ENCODE measurements around the gene ATP11B.

The ATP11B gene

DNA sequence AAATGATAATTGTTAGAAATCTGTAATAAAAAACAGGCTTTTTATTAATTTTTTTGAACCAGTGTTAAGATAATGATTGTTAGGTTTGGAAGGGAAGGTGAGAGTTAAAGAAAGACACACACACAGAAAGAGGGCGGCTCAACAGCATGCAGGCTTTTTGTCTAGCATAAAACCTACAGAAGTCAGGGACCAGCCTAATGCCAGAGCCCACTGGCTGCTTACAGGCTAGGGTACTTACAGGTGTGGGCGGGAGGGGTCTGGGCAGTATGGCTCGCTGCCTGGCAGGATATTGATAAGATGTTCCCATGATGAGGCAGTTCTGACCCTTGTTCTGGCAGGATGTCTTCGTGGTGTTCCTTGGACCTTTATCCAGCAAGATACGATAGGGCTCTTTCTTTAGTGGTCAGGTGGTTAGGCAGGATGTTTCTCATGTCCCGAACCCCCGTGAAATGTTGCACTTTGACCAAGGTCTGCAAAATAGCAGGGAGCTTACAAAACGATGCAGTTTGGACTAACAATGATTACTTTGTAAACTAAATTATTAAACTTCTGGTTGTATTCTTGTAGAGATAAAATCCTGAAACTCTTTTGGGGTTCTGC, 102.3 kb downstream of the ATP11B start:
- TF ChIP-seq CTBP1 (IDR thresholded peaks at IDR 0.05; ENCODE audit: borderline replicate concordance) (no peak), ARNT (IDR thresholded peaks at IDR 0.05) (no peak), ELF4 (IDR thresholded peaks at IDR 0.05) (no peak)
- CTCF ChIA-PET = no interaction called here
- POLR2A ChIA-PET = no interaction called here
- no peak for DNase-seq (ENCODE audit: extremely low spot score)

DNA sequence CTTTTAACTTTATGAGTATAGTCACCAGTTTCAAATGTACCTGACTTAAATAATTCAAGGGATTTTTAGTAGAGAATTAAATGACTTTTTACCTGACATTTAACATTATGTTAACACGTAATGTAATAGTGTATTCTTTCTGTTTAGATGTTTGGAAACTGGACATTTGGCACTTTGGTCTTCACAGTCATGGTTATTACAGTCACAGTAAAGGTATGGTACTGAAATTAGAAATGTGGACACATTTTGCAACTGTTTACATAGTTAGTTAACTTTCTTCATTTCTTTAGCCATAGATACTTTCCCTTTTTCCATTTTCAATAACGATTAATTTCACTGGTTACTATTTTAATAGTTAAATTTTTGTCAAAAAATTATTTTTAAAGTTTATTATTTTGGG, 103.2 kb downstream of the ATP11B start:
- DNase-seq (ENCODE audit: extremely low spot score) = no peak
- CTCF ChIA-PET = no interaction called here
- TF ChIP-seq, protein P1, sequence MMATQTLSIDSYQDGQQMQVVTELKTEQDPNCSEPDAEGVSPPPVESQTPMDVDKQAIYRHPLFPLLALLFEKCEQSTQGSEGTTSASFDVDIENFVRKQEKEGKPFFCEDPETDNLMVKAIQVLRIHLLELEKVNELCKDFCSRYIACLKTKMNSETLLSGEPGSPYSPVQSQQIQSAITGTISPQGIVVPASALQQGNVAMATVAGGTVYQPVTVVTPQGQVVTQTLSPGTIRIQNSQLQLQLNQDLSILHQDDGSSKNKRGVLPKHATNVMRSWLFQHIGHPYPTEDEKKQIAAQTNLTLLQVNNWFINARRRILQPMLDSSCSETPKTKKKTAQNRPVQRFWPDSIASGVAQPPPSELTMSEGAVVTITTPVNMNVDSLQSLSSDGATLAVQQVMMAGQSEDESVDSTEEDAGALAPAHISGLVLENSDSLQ (IDR thresholded peaks at IDR 0.05) = no peak
- TF ChIP-seq NFRKB (IDR thresholded peaks at IDR 0.05) = no peak
- TF ChIP-seq ELF4 (IDR thresholded peaks at IDR 0.05) = no peak
- TF ChIP-seq LEF1 (IDR thresholded peaks at IDR 0.05; ENCODE audit: borderline replicate concordance) = no peak
- TF ChIP-seq BHLHE40 (IDR thresholded peaks at IDR 0.05; ENCODE audit: borderline replicate concordance) = no peak
- no peak for TF ChIP-seq HDGF (IDR thresholded peaks at IDR 0.05; ENCODE audit: borderline replicate concordance)
- TF ChIP-seq FOXK2 (IDR thresholded peaks at IDR 0.05) = no peak
- no peak for TF ChIP-seq CTBP1 (IDR thresholded peaks at IDR 0.05; ENCODE audit: borderline replicate concordance)
- TF ChIP-seq SP1 (IDR thresholded peaks at IDR 0.05) = no peak
- no peak for TF ChIP-seq TARDBP (IDR thresholded peaks at IDR 0.05)
- TF ChIP-seq ARNT (IDR thresholded peaks at IDR 0.05) = no peak
- TF ChIP-seq L3MBTL2 (conservative IDR thresholded peaks at IDR 0.05) = no peak
- no peak for TF ChIP-seq FOXA1 (IDR thresholded peaks at IDR 0.05)
- TF ChIP-seq ZNF384 (IDR thresholded peaks at IDR 0.05) = no peak
- no peak for TF ChIP-seq FOXM1 (IDR thresholded peaks at IDR 0.05; ENCODE audit: borderline replicate concordance)
- no peak for TF ChIP-seq SUZ12 (IDR thresholded peaks at IDR 0.05)
- POLR2A ChIA-PET = no interaction called here

DNA sequence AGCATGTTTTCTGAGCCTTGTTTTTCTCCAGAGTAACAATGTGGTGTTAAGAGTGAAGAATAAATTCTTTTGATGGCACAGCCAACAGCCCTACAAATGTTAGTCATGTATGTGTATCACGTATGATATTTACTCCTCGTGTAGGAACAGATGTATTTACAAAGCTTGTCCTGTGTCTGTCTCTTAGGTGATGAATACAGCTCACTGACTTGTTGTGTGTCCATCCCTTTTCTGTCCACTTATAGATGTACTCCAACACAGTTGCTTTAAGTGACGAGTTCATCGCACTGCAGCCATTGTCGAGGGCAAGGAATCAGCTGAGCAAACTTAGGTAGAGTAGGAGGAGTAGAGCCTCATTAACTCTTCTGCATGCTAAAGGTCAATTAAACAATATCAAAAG, 108.9 kb downstream of the ATP11B start:
- no peak for TF ChIP-seq BHLHE40 (IDR thresholded peaks at IDR 0.05; ENCODE audit: borderline replicate concordance)
- no peak for TF ChIP-seq L3MBTL2 (conservative IDR thresholded peaks at IDR 0.05)
- TF ChIP-seq, protein P1 (IDR thresholded peaks at IDR 0.05) = no peak
- no peak for TF ChIP-seq ELF4 (IDR thresholded peaks at IDR 0.05)
- no peak for TF ChIP-seq SP1 (IDR thresholded peaks at IDR 0.05)
- TF ChIP-seq CTBP1 (IDR thresholded peaks at IDR 0.05; ENCODE audit: borderline replicate concordance) = no peak
- no peak for TF ChIP-seq TARDBP (IDR thresholded peaks at IDR 0.05)
- no peak for TF ChIP-seq FOXK2 (IDR thresholded peaks at IDR 0.05)
- no peak for TF ChIP-seq NFRKB (IDR thresholded peaks at IDR 0.05)
- no peak for TF ChIP-seq ZNF384 (IDR thresholded peaks at IDR 0.05)
- TF ChIP-seq SUZ12 (IDR thresholded peaks at IDR 0.05) = no peak
- no peak for TF ChIP-seq HDGF (IDR thresholded peaks at IDR 0.05; ENCODE audit: borderline replicate concordance)
- no peak for TF ChIP-seq FOXA1 (IDR thresholded peaks at IDR 0.05)
- no peak for DNase-seq (ENCODE audit: extremely low spot score)
- ChIA-PET CTCF (no interaction called here), POLR2A (no interaction called here)

DNA sequence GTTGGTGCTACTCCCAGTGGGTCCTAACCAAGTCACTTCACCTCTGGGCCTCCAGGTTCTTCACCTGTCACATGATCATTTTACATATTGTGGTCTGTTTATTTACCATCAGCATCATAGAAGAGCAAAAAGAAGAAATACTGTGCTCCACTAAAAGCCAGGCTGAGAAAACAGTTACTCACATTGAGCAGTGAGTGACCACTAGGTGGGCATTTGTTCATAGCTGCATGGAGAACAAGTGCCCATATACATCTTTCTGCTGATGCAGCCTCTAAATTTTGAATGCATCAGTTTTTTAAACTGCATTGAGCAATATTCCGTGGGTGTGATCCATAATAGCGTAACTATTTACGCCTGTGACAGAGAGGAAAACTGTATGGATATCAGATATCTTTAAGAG, 110.9 kb downstream of the ATP11B start:
- no peak for DNase-seq (ENCODE audit: extremely low spot score)
- CTCF ChIA-PET = interaction anchor here (0.6 to 1.0 kb wide), 2 partner anchors 181 to 194 kb away, joined by 3 to 4 read pairs; no protein-coding TSS in a partner anchor
- TF ChIP-seq HDGF (IDR thresholded peaks at IDR 0.05; ENCODE audit: borderline replicate concordance) (no peak), FOXK2 (IDR thresholded peaks at IDR 0.05) (no peak), TARDBP (IDR thresholded peaks at IDR 0.05) (no peak), NFRKB (IDR thresholded peaks at IDR 0.05) (no peak), ZNF384 (IDR thresholded peaks at IDR 0.05) (no peak), ARNT (IDR thresholded peaks at IDR 0.05) (no peak), SP1 (IDR thresholded peaks at IDR 0.05) (no peak)
- TF ChIP-seq, protein P1 (IDR thresholded peaks at IDR 0.05) = no peak
- POLR2A ChIA-PET = no interaction called here

DNA sequence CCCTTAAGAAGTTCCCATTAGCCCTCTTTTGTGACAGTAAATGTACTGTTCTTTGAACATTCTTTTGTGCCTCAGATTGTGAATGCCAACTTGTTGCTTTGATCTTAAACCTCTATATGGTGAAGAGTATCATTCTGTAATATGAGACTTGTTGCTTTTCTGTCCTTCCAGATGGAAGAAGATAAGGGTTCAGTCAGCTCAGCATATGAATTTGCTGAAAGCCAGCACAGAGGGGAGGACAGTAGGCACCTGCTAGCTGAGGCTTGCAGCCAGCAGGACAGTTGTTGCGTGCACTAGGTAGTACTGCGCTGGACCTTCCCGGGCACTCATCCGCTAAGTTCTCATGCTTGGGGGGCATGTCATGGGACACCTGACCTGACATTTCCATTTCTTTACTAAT, 112.3 kb downstream of the ATP11B start:
- TF ChIP-seq SUZ12 (IDR thresholded peaks at IDR 0.05) (no peak), CTBP1 (IDR thresholded peaks at IDR 0.05; ENCODE audit: borderline replicate concordance) (no peak), SP1 (IDR thresholded peaks at IDR 0.05) (no peak), ARNT (IDR thresholded peaks at IDR 0.05) (no peak), L3MBTL2 (conservative IDR thresholded peaks at IDR 0.05) (no peak), NFRKB (IDR thresholded peaks at IDR 0.05) (no peak), FOXM1 (IDR thresholded peaks at IDR 0.05; ENCODE audit: borderline replicate concordance) (no peak), ZNF384 (IDR thresholded peaks at IDR 0.05) (no peak), ELF4 (IDR thresholded peaks at IDR 0.05) (no peak), TARDBP (IDR thresholded peaks at IDR 0.05) (no peak), BHLHE40 (IDR thresholded peaks at IDR 0.05; ENCODE audit: borderline replicate concordance) (no peak), LEF1 (IDR thresholded peaks at IDR 0.05; ENCODE audit: borderline replicate concordance) (no peak), FOXA1 (IDR thresholded peaks at IDR 0.05) (no peak), FOXK2 (IDR thresholded peaks at IDR 0.05) (no peak), HDGF (IDR thresholded peaks at IDR 0.05; ENCODE audit: borderline replicate concordance) (no peak)
- TF ChIP-seq, protein P1 (IDR thresholded peaks at IDR 0.05) = no peak
- no peak for DNase-seq (ENCODE audit: extremely low spot score)
- CTCF ChIA-PET = no interaction called here
- POLR2A ChIA-PET = interaction anchor here (0.8 kb wide), 1 partner anchor 9 kb away, joined by 3 read pairs; no protein-coding TSS in a partner anchor

DNA sequence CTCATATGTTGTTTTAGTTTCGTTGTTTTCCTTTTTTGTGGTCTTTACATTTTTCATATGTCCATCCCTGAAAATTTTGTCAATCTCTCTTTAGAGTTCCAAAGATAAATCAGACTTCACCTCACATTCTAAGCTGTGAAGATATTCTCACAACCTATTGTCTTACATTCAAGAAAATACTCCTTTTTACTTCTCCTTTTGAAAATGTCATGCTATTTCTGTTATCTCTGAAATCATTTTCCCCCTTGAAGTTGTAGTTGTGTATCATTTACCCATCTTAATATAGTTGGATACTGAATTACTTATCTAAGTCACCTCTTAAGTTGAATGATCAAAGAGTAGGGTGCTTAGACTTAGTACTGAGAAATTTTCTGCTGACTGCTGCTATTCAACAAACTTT, 112.7 kb downstream of the ATP11B start:
- ChIA-PET CTCF (no interaction called here), POLR2A (interaction anchor here (0.8 kb wide), 1 partner anchor 9 kb away, joined by 3 read pairs; no protein-coding TSS in a partner anchor)
- DNase-seq (ENCODE audit: extremely low spot score) = no peak
- TF ChIP-seq BHLHE40 (IDR thresholded peaks at IDR 0.05; ENCODE audit: borderline replicate concordance) (no peak), SP1 (IDR thresholded peaks at IDR 0.05) (no peak), ZNF384 (IDR thresholded peaks at IDR 0.05) (no peak)
- TF ChIP-seq, protein P1 (IDR thresholded peaks at IDR 0.05) = no peak

All from HEK293T (cell line).